ENCODE measurements around the gene CELA2A. TPM values are rescaled to one million over a fixed set of nuclear protein-coding genes. Genes with fewer than 3 reads are reported as not detected.

The CELA2A gene
- total RNA-seq, 2 experiments from 2014 or later: not detected

GRCh38 chr1:15409388-15410222, 46.9 kb upstream of the CELA2A start, which contains the start of gene EFHD2:
EFHD2 (plus strand) TSS chr1:15409888; CDS start chr1:15409972, 84 bp downstream.
- no peak for TF ChIP-seq CTCF (IDR thresholded peaks at IDR 0.05)
- intact Hi-C loops (cut with DNase I, micrococcal nuclease): loop anchor here (2.0 to 10.0 kb wide), 3 partner anchors 21 to 1645 kb away; partner anchors contain the start of genes CASP9 (in 1 of the 2) and SDHB (in 1 of the 2)
- Mint-ChIP-seq H3K4me1 (ENCODE audit: low read depth) (peaks cover 35% of the 10 kb centered on the region), H3K27me3 (no peaks in the 10 kb centered on the region), H3K36me3 (ENCODE audit: low read depth) (peaks cover 5% of the 10 kb centered on the region), H3K27ac (peak within 1 kb of the TSS; percentile 94), H3K4me3 (peak within 1 kb of the TSS; percentile 97), H3K9me3 (no peaks in the 10 kb centered on the region)
- no peaks in the 10 kb centered on the region for H3K9me3 ChIP-seq (ENCODE audit: control insufficient read depth in 1 of 2, insufficient read depth in 1 of 2, low read length in 2 of 2)
- H3K4me3 ChIP-seq (ENCODE audit: low read length): peak within 1 kb of the TSS; percentile 94
- H3K4me1 ChIP-seq (ENCODE audit: insufficient read depth, low read length): peaks cover 68% of the 10 kb centered on the region
- CTCF ChIA-PET: interaction anchor here (0.9 kb wide), 1 partner anchor 21 kb away, joined by 4 read pairs; no protein-coding TSS in a partner anchor
- H3K36me3 ChIP-seq (ENCODE audit: insufficient read depth, low read length): peaks cover 8% of the 10 kb centered on the region
- DNase-seq (peak; percentile 62 to 99 (median 85)), ATAC-seq (ENCODE audit: poor library complexity) (peak; percentile 79)
- POLR2A ChIA-PET: interaction anchor here (0.9 to 1.0 kb wide), 4 partner anchors 10 to 424 kb away, joined by 3 to 4 read pairs (median 3); partner anchors contain the start of gene DNAJC16
- peak within 1 kb of the TSS; percentile 55 to 85 for H3K27ac ChIP-seq (ENCODE audit: low read depth in 1 of 2, low read length in 2 of 2)
- H3K27me3 ChIP-seq (ENCODE audit: control insufficient read depth in 1 of 2, insufficient read depth in 2 of 2, low read length in 2 of 2): no peaks in the 10 kb centered on the region

- DNase-seq (peak in 4 of 14 experiments; percentile 24 to 52 (median 36)), ATAC-seq (ENCODE audit: poor library complexity) (no peak)
- peaks cover 69% of the 10 kb centered on the region for H3K4me1 ChIP-seq (ENCODE audit: insufficient read depth, low read length)
- H3K27me3 ChIP-seq (ENCODE audit: control insufficient read depth in 1 of 2, insufficient read depth in 2 of 2, low read length in 2 of 2): no peaks in the 10 kb centered on the region
- H3K36me3 Mint-ChIP-seq (ENCODE audit: low read depth): peaks cover 8% of the 10 kb centered on the region
- ChIA-PET CTCF (interaction anchor here (0.9 kb wide), 1 partner anchor 21 kb away, joined by 4 read pairs; no protein-coding TSS in a partner anchor), POLR2A (interaction anchor here (0.9 to 1.0 kb wide), 4 partner anchors 9 to 424 kb away, joined by 3 to 4 read pairs (median 3); partner anchors contain the start of gene DNAJC16)
- TF ChIP-seq CTCF (IDR thresholded peaks at IDR 0.05): no peak
- no peaks in the 10 kb centered on the region for H3K9me3 ChIP-seq (ENCODE audit: control insufficient read depth in 1 of 2, insufficient read depth in 1 of 2, low read length in 2 of 2)
- intact Hi-C loops (cut with DNase I, micrococcal nuclease): loop anchor here in 1 of 2 experiments (10.0 kb wide), 1 partner anchor 1644 kb away; the partner anchor contains the start of gene SDHB
- H3K36me3 ChIP-seq (ENCODE audit: insufficient read depth, low read length): peaks cover 8% of the 10 kb centered on the region
- peak overlapping the region; percentile 94 for H3K4me3 ChIP-seq (ENCODE audit: low read length)
- H3K4me3 Mint-ChIP-seq: peak overlapping the region; percentile 97
- H3K9me3 Mint-ChIP-seq: no peaks in the 10 kb centered on the region
- H3K4me1 Mint-ChIP-seq (ENCODE audit: low read depth): peaks cover 43% of the 10 kb centered on the region
- H3K27me3 Mint-ChIP-seq: no peaks in the 10 kb centered on the region
- H3K27ac ChIP-seq (ENCODE audit: low read depth in 1 of 2, low read length in 2 of 2): peak overlapping the region; percentile 55 to 68
- H3K27ac Mint-ChIP-seq: peak overlapping the region; percentile 85
Observed at GRCh38 chr1:15410223-15410883, 46.2 kb upstream of the CELA2A start.

- intact Hi-C loops (cut with DNase I, micrococcal nuclease): loop anchor here in 1 of 2 experiments (10.0 kb wide), 1 partner anchor 1644 kb away; the partner anchor contains the start of gene SDHB
- peaks cover 47% of the 10 kb centered on the region for H3K4me1 Mint-ChIP-seq (ENCODE audit: low read depth)
- peak overlapping the region; percentile 85 for H3K27ac Mint-ChIP-seq
- Histone ChIP-seq H3K27ac (ENCODE audit: low read depth in 1 of 2, low read length in 2 of 2) (peak overlapping the region in 1 of 2 donors; percentile 55), H3K9me3 (ENCODE audit: control insufficient read depth in 1 of 2, insufficient read depth in 1 of 2, low read length in 2 of 2) (no peaks in the 10 kb centered on the region), H3K36me3 (ENCODE audit: insufficient read depth, low read length) (peaks cover 11% of the 10 kb centered on the region), H3K4me3 (ENCODE audit: low read length) (peak overlapping the region; percentile 94), H3K4me1 (ENCODE audit: insufficient read depth, low read length) (peaks cover 71% of the 10 kb centered on the region), H3K27me3 (ENCODE audit: control insufficient read depth in 1 of 2, insufficient read depth in 2 of 2, low read length in 2 of 2) (no peaks in the 10 kb centered on the region)
- peaks cover 8% of the 10 kb centered on the region for H3K36me3 Mint-ChIP-seq (ENCODE audit: low read depth)
- peak overlapping the region; percentile 97 for H3K4me3 Mint-ChIP-seq
- no peaks in the 10 kb centered on the region for H3K27me3 Mint-ChIP-seq
- CTCF ChIA-PET: interaction anchor here (1.9 kb wide), 1 partner anchor 88 kb away, joined by 9 read pairs; no protein-coding TSS in a partner anchor
- DNase-seq (peak in 1 of 14 experiments; percentile 29), ATAC-seq (ENCODE audit: poor library complexity) (no peak)
- H3K9me3 Mint-ChIP-seq: no peaks in the 10 kb centered on the region
- TF ChIP-seq CTCF (IDR thresholded peaks at IDR 0.05): no peak
- POLR2A ChIA-PET: interaction anchor here (0.9 kb wide), 1 partner anchor 20 kb away, joined by 3 read pairs; no protein-coding TSS in a partner anchor
Observed at GRCh38 chr1:15410884-15411245, 45.7 kb upstream of the CELA2A start.

Data from CD4-positive, alpha-beta T cell (primary cell).